Fibroblast of upper back skin (primary cell): ENCODE measurements around the gene ITGAV.

ENCODE experiments used
- DNase-seq: peaks from one replicate; pipeline ENCODE4 v3.0.0-alpha.2; 2013

The ITGAV gene

DNA sequence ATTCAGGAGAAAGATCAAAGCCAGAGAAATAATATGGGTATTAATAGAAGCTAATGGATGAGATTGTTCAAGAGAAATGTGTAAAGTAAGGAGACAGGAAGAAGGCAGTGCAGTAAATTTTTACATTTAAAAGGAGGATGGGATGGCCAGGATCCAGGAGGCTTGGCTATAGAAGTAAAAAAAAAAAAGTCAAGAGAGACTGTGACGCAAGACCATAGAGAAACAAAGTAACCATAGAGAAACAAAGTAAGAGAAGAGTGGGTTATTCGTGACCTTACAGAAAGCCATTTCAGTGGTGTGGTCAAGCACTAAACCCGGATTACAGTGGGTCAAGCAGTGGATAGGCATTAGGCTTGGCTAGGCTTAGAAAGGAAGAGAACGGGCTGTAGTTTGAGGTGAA lies 93.5 kb downstream of the ITGAV start:
- peak; percentile 42 for DNase-seq

DNA sequence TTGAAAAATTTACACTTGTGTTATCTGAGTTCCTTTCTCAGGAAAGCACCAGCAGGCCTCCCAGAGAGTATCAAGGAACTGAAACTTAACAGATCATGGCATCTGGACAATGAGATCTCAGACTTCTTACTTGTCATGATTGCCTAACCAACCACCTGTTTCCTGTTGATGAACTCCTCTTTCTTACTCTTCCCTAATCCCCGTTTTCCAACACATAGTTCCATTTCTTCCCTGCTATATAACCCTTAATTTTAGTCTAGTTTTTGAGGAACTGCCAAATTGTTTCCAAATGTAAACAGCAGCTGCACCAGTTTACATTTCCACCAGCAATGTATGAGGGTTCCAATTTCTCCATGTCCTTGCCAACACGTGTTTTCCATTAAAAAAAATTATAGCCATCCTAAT lies 98.0 kb downstream of the ITGAV start:
- DNase-seq, result peak; percentile 24

DNA sequence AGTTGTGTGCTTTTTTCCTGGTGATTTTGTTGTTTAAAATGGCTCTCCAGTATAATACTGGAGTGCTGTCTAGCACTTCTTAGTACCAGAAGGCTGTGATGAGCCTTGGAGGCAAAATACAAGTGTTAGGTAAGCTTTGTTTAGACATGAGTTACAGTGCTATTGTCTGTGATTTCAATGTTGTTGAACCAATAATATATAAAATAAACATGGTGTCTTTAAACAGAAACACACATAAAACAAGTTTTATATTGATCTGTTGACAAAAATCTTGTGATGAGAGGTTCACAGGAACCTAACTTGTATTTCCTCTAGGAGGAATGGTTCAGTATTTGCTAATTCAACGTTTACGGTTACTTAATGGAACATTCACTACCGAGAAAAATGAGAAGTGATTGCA lies 99.0 kb downstream of the ITGAV start:
- no peak for DNase-seq

DNA sequence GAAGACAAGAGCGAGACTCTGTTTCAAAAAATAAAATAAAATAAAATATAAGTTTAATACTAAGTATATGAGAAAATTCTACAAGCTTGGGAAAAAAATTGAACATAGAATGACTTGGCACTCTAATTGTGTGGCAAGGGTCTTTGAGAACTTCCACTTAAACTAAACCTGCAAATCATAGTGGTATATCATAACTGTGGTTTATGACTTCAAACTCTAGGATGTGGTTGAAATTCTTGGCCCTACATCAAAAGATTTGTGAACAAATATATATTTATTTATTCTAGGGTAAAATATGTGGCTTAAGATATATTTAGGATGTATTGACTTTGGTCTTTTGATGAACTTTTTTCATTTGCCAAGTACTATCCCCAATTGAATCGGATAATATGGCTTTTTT lies 100.9 kb downstream of the ITGAV start:
- DNase-seq, result peak; percentile 48

DNA sequence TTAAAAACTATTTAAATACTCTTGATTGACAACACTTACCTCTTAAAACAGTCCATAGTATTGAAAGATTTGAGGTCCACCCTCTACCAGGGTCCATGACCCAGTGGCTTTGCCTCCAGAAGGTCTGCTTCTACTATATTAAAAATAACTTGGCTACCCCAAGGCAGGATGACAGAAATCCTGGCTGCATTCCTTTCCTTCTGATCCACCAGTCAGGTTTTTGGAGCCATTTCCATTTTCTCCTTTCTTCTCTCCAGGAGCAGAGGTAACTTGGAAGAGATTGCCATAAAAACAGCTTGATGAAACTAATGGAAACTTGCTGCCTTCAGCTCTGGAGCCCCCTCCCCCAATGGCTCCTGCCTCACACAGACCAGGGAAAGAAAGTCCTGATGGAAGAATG lies 101.4 kb downstream of the ITGAV start:
- peak; percentile 21 for DNase-seq

DNA sequence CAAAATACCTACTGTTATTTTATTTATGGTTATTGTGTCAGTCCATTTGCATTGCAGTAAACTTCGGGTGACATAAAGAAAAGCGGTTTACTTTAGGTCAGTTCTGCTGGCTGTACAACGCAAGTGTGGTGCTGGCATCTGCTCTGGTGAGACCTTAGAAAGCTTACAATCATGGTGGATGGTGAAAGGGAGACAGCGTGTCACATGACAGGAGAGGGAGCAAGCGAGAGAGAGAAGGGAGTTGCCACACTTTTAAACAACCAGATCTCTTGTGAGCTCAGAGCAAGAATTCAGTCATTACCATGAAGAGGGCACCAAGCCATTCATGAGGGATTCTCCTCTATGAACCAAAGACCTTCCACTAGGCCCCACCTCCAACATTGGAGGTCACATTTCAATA lies 102.0 kb downstream of the ITGAV start:
- DNase-seq, result no peak

DNA sequence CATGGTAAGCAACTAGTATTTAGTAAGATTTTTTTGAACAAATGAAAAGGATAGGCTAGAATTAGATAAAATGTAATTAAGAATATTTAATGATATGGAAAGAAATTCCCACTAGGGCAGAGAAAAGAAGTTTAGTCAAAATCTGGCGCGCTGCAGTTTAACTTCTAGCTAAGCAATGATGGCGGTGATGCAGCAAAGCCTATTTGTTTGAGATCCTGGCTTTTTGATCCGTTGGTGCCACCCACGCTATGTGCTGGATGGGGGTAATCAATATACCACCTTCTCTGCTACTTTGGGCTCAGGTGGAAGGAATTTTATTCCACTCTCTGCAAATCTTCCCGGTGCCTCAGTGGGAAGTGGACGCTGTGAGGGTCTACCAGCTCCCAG lies 103.6 kb downstream of the ITGAV start:
- no peak for DNase-seq

DNA sequence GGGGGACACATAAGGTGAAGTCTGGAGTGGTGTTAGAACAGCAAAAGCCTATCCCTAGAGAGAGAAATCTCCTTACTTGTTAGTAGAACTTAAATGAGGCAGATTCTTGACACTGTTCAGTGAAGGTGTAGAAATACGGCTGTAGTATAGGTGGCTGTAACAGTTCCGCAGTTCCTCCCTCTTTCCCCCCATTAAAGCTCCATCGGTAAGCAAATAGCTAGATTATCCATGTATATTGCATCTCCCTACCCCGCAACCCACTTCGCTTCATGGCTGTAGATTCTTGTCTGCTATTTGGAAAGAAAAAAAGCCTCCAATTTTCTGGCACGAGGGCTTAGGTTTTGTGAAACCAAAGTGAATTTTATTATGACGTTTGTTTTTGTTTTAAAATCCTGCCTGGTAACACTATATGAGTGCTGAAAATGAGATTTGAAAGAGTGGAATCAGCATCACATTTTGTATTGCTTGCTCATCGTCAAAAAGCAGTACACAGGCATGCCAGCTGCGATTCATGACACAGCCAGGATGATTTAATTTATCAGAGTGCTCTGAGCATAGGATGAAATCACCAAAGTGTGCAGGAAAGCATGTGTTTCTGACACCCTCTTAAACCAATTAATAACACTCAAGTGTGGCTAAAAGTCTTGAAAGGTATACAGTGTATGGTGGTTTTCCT lies 105.4 kb downstream of the ITGAV start:
- DNase-seq, result peak; percentile 65

DNA sequence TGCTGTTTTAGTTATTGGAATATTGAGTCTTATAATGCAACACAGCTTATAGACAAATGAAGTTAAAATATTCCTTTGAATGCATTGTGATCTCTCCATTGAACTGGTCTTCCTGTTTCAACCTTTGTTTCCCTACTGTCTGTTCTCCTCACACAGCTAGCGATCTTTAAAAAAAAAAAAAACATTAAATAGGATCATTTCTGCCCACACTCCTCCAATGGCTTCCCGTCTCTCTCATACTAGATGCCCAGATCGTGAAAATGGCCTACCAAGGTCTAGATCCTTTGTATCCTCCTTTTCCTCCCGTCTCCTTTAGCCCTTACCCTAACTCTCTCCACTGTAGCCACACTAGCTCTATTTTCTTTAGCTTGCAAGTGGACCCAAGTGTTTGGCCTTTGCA lies 106.4 kb downstream of the ITGAV start:
- DNase-seq, result no peak

DNA sequence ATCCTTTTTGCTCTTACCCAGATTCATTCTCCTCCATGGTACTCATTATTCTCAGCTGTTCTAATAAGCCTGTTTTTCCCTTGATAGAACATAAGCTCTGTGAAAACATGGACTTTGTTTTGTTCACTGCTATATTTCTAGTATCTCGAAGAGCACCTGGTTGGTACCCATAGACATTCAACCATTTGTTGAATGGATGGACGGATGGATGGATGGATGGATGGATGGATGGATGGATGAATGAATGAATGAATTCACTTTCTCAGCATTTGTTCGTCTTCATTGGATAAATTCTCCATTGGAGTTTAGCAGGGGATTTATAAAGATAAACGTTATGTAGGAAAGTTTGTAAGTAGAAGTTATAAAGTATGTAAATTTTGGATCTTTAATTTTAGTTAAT lies 106.9 kb downstream of the ITGAV start:
- no peak for DNase-seq

DNA sequence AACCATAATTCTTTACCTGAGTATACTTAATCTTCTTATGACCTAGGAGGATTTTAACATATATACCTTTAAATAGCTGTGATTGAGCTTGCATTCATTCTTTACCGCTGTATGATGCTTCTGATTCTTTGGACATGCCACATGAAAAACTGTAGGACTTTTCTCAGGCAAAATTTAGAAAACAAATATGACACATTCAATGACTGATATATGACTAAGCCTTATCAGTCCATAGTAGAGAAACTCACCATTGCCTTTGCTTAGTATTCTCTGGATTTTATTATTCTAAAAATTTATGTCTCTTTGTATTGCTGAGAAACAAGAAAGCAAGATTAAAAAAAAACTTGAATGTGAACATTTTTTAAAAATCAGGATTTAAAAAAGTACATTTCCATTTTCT lies 107.7 kb downstream of the ITGAV start:
- no peak for DNase-seq

DNA sequence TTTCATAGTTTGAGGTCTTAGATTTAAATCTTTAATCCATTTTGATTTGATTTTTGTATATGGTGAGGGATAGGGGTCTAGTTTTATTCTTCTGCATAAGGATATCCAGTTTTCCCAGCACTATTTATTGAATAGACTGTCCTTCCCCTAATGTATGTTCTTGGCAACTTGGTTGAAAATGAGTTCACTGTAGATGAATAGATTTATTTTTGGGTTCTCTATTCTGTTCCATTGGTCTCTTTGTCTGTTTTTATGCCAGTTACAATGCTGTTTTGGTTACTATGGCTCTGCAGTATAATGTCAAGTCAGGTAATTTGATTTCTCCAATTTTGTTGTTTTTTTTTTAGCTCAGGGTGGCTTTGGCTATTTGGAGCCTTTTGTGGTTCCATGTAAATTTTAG lies 109.9 kb downstream of the ITGAV start:
- DNase-seq, result no peak

DNA sequence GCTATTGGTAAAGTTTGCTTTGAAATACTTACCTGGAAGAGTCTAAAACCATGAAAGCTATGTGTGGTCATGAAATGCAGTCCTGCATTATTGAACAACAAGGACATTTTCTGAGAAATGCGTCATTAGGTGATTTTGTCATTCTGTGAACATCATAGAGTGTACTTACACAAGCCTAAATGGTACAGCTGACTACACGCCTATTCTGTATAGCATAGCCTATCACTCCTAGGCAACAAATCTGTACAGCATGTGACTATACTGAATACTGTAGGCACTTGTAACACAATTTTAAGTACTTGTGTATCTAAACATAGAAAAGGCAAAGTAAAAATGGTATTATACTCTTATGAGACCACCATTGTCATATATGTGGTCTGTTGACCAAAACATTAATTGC lies 112.2 kb downstream of the ITGAV start:
- no peak for DNase-seq

DNA sequence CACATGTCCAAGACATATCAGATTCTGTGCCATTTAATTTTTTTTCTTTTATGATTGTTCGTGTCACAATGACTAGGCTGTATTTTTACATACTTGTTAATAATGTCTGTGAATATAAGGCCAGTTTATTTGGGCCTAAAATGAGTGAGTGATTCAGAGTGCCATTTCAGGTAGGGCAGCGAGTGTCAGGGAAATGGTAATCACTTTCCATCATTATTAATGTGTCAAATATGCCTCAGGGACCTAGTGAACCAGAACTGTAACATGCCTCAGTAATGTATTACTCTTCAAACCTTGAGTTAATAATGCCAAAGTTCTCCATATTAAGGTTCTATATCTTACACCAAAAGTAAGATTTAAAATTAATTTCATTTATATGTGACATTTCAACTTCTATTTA lies 112.6 kb downstream of the ITGAV start:
- no peak for DNase-seq

DNA sequence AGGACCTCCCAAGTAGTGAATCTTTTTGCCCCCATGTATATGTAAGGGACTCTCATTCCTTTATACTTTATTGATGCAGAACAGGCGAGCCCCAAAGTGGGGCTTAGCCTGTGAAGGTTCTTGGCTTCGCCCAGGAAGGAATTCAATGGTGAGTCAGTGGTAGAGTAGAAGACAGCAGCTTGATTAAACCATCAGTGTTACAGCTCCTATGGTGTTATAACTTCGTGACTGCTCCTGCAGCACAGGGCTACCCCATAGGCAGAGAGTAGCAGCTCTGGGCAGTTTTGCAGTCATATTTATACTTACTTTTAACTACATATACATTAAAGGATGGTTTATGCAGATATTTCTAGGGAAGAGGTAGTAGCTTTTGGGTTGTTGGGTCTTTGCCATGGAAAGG lies 115.0 kb downstream of the ITGAV start:
- DNase-seq, result no peak

DNA sequence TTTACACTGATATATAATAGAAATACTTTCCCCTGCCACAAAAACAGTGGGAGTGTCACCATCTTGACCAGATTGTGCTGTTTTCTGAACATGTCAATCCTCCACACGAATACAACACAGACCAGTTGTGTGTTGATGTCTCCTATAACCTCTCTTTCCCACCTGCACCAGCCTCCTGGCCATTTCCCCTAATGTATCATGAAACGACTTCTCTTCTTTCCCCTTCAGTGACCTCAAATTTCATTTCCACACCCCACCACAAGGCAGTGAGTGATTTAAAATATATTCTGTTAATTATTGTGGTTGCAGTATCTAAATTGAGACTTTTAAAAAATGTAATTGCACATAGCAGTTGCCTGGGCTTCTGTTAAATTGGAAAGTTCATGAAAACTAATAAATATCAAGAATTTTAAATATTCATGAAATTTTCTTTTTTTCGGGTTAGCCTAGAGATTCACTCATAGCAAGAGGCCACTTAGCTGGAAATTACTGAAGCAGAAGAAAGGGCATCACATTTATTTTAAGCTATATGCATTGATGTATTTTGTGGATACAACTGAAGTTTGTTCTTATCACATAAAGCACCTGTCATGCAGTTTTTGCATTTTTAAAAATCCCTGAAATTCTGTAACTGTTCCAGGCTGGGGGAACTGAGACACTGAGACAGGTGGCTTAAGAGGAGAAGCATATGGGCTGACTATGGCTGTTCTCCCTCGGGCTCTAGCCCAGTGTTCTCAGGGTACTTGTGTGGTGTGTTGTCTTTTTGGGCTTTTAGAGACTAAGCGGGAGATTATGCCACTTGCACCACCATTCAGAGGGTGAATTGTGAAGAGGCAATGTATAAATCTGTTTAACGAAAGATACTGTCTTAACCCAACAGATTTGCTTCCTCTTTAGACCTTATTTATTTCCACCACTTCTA lies 119.9 kb downstream of the ITGAV start:
- no peak for DNase-seq

DNA sequence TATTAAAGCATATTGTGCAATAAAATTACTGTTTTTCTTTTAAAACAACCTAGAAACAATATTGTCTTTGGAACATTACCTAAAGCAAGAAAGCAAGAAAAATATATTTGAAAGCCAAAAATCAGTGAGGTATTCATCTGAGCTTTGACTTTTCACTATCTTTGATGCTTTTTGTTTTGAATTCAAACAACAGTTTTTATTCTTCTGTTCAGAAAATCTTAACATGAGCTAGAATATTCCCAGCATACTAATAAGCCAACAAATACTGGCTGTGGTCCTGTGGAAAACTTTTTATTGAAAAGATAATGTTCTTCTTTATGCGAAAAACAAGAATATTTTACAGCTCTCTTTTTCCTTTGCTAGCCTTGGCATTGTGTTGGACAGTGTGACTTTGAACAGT lies 123.8 kb downstream of the ITGAV start:
- no peak for DNase-seq

DNA sequence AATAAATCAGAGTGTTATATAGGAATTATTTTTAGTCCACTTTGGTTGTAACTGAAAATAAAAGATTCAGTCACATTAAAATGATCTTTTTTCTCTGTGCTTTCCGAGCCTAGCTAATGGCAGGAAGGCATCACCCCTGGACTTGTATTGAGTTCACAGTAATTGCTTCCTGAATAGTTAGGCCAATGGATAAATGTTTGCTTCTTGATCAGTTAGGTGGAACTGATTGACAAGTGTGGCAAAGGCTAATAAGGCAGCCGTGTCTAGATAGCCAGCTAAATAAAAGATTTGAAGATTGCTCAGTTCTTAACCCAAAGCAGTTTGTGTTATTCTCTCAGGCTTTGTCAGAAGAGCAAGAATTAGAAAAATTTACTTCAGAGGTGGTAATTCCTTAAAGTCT lies 124.8 kb downstream of the ITGAV start:
- no peak for DNase-seq

DNA sequence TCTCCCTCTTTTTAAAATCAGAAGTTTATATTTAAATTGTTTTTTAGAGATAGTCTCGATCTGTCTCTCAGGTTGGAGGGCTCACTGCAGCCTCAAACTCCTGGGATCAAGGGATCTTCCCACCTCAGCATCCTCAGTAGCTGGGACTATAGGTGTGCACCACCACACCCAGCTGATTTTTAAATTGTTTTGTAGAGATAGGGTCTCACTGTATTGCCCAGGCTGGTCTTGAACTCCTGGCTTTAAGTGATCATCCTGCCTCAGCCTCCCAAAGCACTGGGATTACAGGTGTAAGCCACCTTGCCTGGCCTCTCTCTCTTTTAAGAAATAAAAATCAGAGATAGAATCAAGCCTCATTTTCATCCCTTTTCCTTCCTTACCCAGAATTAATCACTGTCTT lies 126.1 kb downstream of the ITGAV start:
- DNase-seq, result no peak

DNA sequence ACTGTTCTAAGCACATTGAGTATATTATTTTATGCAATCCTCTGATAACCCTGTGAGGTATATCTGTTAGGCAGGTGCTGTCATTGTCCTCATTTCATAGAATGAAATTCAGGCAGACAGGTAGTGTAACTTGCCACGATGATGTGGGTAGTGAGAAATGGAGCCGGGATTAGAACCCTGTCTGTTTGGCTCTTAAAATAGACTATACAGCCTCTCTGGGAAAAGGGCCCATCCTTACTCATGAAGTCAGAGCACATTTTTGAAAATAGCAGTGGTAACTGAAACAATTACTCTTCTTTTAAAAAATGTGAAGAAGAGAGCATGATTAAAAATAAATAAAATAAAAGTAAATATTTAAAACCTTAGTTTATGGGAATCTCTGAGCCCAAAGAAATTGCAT lies 127.0 kb downstream of the ITGAV start:
- peak; percentile 30 for DNase-seq

DNA sequence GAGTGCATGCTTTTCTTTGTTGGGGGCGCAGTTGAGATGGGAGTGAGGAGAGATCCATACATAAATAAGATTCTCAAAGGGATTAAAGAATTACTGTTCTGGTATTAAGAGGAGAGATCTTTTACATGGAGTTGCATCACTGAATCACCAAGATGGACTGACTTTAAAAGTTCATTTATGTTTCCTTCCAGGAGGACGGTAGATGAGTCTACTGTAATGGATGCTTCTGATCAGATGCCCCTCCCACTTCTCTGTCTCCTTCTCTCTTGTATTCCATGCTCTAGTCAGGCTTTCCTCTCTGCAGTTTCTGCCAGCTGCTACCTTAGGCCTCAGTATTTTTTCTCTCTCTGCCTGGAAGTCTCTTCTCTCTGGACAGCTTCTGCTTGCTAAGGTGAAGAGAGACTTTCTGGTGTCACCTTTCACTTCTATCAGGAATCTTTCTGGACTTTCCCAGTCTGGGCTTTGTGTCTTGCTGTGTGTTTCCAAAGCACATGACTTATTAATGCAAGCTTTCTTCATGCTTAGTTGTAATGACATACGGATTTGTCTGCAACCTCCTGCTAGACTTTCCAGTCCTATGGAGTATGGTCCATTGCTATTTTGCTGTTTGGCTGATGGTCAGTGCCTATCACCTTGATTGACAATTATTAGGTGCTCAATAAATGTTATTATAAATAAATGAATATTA lies 127.6 kb downstream of the ITGAV start:
- DNase-seq, result peak; percentile 67

DNA sequence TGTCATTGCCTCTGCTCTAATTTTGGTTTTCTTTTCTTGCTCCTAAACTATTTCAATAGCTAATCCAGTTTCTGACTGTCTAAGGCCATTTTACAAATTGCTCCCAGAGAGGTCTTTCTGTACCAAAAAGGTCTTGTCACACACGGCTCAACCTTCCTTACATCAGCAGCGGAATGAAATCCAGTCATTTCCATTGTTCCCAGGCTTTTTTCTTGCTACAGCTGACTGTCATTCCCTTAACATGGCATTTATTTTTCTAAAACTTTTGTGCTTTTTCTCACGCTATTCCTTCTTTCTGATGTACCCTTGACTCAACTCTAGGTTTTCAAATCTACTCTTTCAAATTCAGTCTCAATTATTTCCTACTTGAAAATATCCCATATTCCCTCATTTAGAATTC lies 128.3 kb downstream of the ITGAV start:
- no peak for DNase-seq

DNA sequence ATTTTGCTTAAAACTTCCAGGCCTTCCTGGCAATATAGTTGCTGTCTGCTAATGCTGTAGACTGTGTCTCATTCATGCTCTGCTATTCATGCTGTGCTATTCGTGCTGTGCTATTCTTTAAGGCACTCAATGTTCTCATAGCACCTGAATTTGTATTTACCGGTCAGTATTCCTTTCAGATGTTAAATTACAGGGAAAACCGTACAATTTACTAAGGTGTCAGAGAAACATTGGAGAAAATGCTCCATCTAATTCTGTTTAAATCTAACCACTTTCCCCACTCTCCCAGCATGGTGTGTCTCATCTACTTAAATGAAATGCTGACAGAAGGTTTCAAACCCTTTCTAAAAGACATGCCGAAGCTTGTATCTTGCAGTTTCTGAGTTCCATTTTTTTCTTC lies 129.0 kb downstream of the ITGAV start:
- no peak for DNase-seq

DNA sequence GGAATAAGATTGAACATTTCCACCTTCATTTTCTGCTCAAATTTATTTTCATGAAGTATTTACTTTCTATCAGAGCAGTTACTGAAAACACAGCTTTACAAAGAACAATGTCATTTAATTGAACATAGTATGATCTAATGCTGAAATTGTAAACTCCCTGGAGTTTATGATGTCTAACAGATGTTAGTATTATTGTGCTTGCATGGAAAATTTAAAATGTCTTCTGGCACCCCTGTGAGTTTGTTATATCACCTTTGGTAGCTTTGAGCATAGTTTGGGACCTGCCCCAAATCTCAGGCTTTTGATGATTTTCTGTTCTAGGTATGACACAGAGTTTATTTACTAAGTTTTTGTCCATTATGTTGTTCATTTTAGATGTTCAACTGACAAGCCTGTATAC lies 132.1 kb downstream of the ITGAV start:
- DNase-seq, result no peak
